Gastroesophageal sphincter (tissue), 3 donors: ENCODE data around the gene FBXW5.

Experiments
- EP300 ChIP-seq: sonication (generic); formaldehyde crosslinking; IDR thresholded peaks from one replicate; pipeline ENCODE4 v1.6.1; 2017; ENCODE audit warnings: antibody characterized with exemption, mild to moderate bottlenecking
- POLR2A ChIP-seq, 2 donors: fragments of 450-650 bp; IDR thresholded peaks; one replicate each; pipeline ENCODE4 v1.6.1; 2017; ENCODE audit warnings: antibody characterized with exemption in 2 of 2, mild to moderate bottlenecking in 2 of 2, moderate library complexity in 1 of 2
- POLR2AphosphoS5 ChIP-seq: sonication (generic); formaldehyde crosslinking; IDR thresholded peaks from one replicate; pipeline ENCODE4 v1.6.1; 2017; ENCODE audit warnings: antibody characterized with exemption
- TF ChIP-seq, protein P1 (sequence below), 4 experiments: fragments of 200-600 bp in 2 of 4; fragments of 450-650 bp in 2 of 4; sonication (generic) in 1 of 4; IDR thresholded peaks; one replicate each; pipeline ENCODE4 v1.5.1; 2017 to 2019; ENCODE audit warnings: antibody characterized with exemption in 4 of 4, mild to moderate bottlenecking in 2 of 4, moderate library complexity in 2 of 4

DNA sequence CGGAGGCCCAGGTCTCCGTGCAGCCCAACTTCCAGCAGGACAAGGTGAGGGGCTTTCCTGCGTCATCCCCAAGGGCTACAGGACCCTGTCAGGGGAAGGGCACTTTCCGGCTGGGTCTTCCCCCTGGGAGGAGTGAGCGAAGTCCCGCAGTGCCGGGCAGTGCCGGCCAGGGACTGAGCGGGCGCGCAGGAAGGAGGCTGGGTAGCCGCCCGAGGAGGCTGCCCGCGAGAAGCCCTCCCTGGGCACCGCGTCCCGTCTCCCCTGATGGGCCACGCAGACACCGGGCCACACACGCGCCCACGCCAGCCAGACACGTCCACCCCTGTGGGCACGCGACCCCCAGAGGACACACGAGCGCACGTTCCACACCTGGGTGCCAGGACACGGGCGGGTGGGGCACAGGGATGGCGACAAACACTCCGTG is 33.1 kb upstream of the FBXW5 start:
- TF ChIP-seq, protein P1, sequence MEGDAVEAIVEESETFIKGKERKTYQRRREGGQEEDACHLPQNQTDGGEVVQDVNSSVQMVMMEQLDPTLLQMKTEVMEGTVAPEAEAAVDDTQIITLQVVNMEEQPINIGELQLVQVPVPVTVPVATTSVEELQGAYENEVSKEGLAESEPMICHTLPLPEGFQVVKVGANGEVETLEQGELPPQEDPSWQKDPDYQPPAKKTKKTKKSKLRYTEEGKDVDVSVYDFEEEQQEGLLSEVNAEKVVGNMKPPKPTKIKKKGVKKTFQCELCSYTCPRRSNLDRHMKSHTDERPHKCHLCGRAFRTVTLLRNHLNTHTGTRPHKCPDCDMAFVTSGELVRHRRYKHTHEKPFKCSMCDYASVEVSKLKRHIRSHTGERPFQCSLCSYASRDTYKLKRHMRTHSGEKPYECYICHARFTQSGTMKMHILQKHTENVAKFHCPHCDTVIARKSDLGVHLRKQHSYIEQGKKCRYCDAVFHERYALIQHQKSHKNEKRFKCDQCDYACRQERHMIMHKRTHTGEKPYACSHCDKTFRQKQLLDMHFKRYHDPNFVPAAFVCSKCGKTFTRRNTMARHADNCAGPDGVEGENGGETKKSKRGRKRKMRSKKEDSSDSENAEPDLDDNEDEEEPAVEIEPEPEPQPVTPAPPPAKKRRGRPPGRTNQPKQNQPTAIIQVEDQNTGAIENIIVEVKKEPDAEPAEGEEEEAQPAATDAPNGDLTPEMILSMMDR (IDR thresholded peaks at IDR 0.05): no peak
- no peak for TF ChIP-seq POLR2A (IDR thresholded peaks at IDR 0.05)
- TF ChIP-seq POLR2AphosphoS5: no peak
- TF ChIP-seq EP300: no peak
